ENCODE data around the gene MSI2.
A peak's percentile ranks its signal among the peaks of the same experiment; 100 is the strongest.

The MSI2 gene

DNA sequence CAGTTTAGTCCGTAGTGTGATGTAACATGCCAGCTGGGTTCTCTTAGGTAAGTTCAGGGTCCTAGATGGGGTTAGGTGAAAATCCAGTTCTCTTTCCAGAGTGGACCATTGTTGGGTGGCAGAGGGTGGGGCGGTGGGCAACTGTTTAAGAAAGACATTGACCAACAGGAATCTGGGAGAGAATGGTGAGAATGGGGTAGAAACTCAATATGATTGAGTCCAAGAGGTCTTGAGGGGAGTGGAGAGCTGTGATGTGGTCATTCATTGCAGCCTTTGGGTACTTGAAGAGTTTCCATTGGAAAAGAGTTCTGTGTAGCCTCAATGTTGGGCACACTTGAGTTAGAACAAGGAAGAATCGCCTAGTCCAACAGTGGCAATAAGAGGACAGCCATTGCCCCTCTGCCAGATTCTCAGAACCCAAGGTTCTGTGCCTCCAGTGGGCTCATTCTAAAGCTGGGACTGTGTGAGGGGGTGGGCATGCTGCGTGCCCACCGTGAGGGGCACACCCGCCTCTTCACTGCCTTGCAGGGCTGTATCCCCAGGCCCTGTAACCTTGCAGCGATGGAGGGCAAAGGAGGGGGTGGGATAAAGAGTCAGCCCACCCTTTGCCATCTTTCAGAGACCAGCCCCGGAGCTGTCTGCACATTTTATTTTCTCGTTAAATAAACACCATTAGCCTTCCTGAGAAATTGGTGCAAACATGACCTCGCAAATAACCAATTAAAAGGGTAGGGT is 280.6 kb downstream of the MSI2 start:
- Histone ChIP-seq H2BK5ac (ENCODE audit: low read length) (no peak overlapping the region), H2BK15ac (replicated peaks; ENCODE audit: low read depth) (no peak overlapping the region), H3K27me3 (ENCODE audit: insufficient read depth, low read length, poor library complexity) (no peaks in the 10 kb centered on the region), H3K18ac (ENCODE audit: low read length) (no peak overlapping the region), H4K5ac (ENCODE audit: low read length) (no peak overlapping the region), H3K4me2 (ENCODE audit: low read length) (no peak overlapping the region), H3K4me1 (ENCODE audit: control insufficient read depth, low read depth, low read length) (peaks cover 13% of the 10 kb centered on the region), H3K79me2 (ENCODE audit: control insufficient read depth, insufficient read depth, low read length) (no peaks in the 10 kb centered on the region), H3K79me1 (ENCODE audit: low read length) (no peaks in the 10 kb centered on the region), H3K23ac (ENCODE audit: low read length) (no peak overlapping the region), H3K9ac (ENCODE audit: low read length) (no peak overlapping the region), H3K4me3 (ENCODE audit: low read length) (no peak overlapping the region), H3K56ac (ENCODE audit: low read length) (no peak overlapping the region), H2BK120ac (ENCODE audit: low read depth, low read length) (no peak overlapping the region), H2AK5ac (ENCODE audit: low read length) (no peak overlapping the region), H3K27ac (ENCODE audit: low read depth, low read length) (no peak overlapping the region), H4K8ac (ENCODE audit: low read depth, low read length) (no peak overlapping the region), H3K36me3 (ENCODE audit: control insufficient read depth, insufficient read depth, low read length) (no peaks in the 10 kb centered on the region), H3K4ac (ENCODE audit: low read depth, low read length) (no peak overlapping the region)
- DNase-seq: no peak
- no CpG with 5 or more reads among the region's 10 CpGs for WGBS (ENCODE audit: extremely low coverage, insufficient coverage, low lambda C conversion rate)

DNA sequence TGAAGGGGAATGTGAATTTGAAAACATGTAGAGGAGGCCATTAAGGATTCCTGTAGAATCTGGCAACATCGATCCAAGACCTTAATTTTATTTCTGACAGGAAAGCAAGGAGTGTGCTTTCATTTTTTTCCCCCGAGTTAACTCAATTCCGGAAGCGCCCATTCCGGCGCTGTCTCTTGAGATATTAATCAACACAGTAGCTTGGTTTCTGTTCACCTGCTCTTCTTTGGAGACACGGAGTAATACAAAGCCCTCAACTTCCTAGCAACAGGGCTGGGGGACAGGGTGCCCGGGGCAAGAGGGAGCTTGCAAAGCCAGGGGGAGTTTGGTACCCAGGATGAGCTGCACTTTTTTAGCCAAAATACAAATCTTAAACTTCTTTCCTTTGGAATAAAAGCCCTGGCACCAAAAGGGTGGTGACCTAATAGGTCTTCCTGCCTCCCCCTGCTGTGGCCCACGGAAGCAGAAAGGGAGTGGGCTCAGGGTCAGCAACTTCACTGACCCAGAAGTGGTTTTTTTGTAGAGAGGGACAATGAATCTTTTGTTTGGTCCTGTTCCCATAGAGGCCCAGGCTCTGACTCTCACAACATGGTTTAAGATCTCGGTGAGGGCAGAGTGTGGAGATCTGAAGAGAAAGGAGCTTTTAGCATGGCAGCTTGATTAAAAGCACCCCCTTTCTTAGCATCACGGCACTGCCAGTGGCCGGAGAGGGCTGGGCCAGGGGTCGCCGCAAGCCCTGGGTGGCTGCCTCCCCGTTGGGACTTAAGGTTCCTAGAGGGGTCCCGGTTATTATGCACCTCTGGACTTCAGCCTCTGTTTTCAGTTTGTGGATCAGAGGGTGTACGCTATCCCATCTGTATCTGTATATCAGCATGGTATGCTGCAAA is 281.4 kb downstream of the MSI2 start:
- Histone ChIP-seq H3K4me1 (ENCODE audit: control insufficient read depth, low read depth, low read length) (peaks cover 15% of the 10 kb centered on the region), H3K18ac (ENCODE audit: low read length) (no peak overlapping the region)
- DNase-seq: no peak

DNA sequence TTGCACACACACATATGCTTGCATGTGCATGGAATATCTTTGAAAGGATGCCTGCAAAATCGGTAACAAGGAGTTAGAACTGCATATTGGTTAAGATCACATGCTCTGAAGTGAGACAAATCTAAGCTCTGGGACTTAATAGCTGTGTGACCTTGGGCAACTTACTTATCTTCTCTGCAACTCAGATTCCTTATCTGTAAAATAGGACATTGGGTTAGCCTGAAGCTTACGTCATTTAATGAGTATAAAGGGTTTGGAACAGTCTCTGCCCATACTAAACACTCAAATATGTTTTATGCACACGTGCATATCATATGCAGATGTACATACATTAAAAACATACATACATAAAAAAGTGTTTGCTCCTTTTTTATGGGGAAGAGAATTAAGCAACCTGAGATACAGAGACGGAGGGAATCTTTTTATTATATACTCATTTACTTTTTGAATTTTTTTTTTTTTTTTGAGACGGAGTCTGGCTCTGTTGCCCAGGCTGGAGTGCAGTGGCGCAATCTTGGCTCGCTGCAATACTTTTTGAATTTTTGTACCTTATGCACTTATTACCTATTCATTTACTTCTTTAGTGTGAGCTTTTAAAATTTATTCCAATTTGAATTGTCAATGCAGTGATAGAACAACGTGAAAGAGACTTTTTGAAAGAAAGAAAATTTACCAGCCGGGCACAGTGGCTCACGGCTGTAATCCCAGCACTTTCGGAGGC is 282.6 kb downstream of the MSI2 start:
- Histone ChIP-seq H2BK120ac (ENCODE audit: low read depth, low read length) (no peak overlapping the region), H4K5ac (ENCODE audit: low read length) (no peak overlapping the region)

More for the DNA sequence above, 281.4 kb downstream of the MSI2 start:
- WGBS (ENCODE audit: extremely low coverage, insufficient coverage, low lambda C conversion rate): no CpG with 5 or more reads among the region's 17 CpGs
- peak overlapping the region; percentile 59 for H3K23ac ChIP-seq (ENCODE audit: low read length)
- H3K9ac ChIP-seq (ENCODE audit: low read length): no peak overlapping the region
- H3K27ac ChIP-seq (ENCODE audit: low read depth, low read length): no peak overlapping the region
- no peak overlapping the region for H4K8ac ChIP-seq (ENCODE audit: low read depth, low read length)
- no peaks in the 10 kb centered on the region for H3K36me3 ChIP-seq (ENCODE audit: control insufficient read depth, insufficient read depth, low read length)
- H3K79me2 ChIP-seq (ENCODE audit: control insufficient read depth, insufficient read depth, low read length): no peaks in the 10 kb centered on the region
- H3K4ac ChIP-seq (ENCODE audit: low read depth, low read length): no peak overlapping the region
- no peak overlapping the region for H2AK5ac ChIP-seq (ENCODE audit: low read length)
- H3K56ac ChIP-seq (ENCODE audit: low read length): no peak overlapping the region
- H2BK120ac ChIP-seq (ENCODE audit: low read depth, low read length): no peak overlapping the region
- H3K4me2 ChIP-seq (ENCODE audit: low read length): no peak overlapping the region
- H3K79me1 ChIP-seq (ENCODE audit: low read length): no peaks in the 10 kb centered on the region
- no peak overlapping the region for H2BK5ac ChIP-seq (ENCODE audit: low read length)
- no peak overlapping the region for H4K5ac ChIP-seq (ENCODE audit: low read length)
- H3K4me3 ChIP-seq (ENCODE audit: low read length): no peak overlapping the region
- H2BK15ac ChIP-seq (replicated peaks; ENCODE audit: low read depth): no peak overlapping the region
- no peaks in the 10 kb centered on the region for H3K27me3 ChIP-seq (ENCODE audit: insufficient read depth, low read length, poor library complexity)

DNA sequence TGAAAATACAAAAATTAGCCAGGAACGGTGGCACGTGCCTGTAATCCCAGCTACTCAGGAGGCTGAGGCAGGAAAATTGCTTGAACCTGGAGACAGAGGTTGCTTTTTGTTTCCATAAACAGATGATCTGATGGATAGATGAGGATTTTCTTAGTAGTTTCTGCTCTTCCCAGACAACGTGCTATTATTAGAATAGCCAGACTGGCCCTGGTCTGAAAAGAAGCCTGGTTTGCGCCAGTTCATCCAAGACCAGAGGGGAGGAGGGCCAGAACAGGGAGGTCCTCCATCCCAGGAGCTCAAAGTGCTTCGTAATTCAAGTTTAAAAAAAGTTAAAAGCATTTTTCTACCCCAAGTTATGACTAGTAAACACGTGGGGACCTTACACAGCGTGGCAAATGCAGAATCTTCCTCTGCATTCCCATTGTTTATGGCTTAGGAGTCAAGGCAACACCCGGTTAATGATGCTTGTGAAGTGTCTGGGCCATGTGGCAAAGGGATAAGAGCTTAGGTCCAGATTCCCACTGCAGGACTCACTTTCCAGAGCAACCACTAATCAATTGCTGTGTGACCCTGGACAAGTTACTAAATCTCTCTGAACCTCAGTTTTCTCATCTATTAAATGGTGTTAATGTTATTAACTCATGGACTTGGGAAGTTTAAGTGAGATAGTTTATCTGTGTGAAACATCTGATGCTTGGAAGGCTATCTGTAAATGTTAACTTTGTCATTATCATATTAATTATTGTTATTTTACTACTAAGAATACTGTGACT is 283.4 kb downstream of the MSI2 start:
- H3K4ac ChIP-seq (ENCODE audit: low read depth, low read length): no peak overlapping the region
- no peaks in the 10 kb centered on the region for H3K79me2 ChIP-seq (ENCODE audit: control insufficient read depth, insufficient read depth, low read length)
- H3K4me2 ChIP-seq (ENCODE audit: low read length): no peak overlapping the region
- H4K8ac ChIP-seq (ENCODE audit: low read depth, low read length): no peak overlapping the region
- no peak overlapping the region for H4K5ac ChIP-seq (ENCODE audit: low read length)
- no CpG with 5 or more reads among the region's 8 CpGs for WGBS (ENCODE audit: extremely low coverage, insufficient coverage, low lambda C conversion rate)
- no peaks in the 10 kb centered on the region for H3K36me3 ChIP-seq (ENCODE audit: control insufficient read depth, insufficient read depth, low read length)
- no peak for DNase-seq
- no peak overlapping the region for H2BK5ac ChIP-seq (ENCODE audit: low read length)
- no peak overlapping the region for H2AK5ac ChIP-seq (ENCODE audit: low read length)
- H2BK120ac ChIP-seq (ENCODE audit: low read depth, low read length): no peak overlapping the region
- no peak overlapping the region for H2BK15ac ChIP-seq (replicated peaks; ENCODE audit: low read depth)
- H3K27me3 ChIP-seq (ENCODE audit: insufficient read depth, low read length, poor library complexity): no peaks in the 10 kb centered on the region
- no peaks in the 10 kb centered on the region for H3K79me1 ChIP-seq (ENCODE audit: low read length)
- no peak overlapping the region for H3K4me3 ChIP-seq (ENCODE audit: low read length)
- no peak overlapping the region for H3K23ac ChIP-seq (ENCODE audit: low read length)
- H3K9ac ChIP-seq (ENCODE audit: low read length): no peak overlapping the region
- H3K18ac ChIP-seq (ENCODE audit: low read length): no peak overlapping the region
- no peak overlapping the region for H3K27ac ChIP-seq (ENCODE audit: low read depth, low read length)
- H3K56ac ChIP-seq (ENCODE audit: low read length): no peak overlapping the region
- H3K4me1 ChIP-seq (ENCODE audit: control insufficient read depth, low read depth, low read length): peaks cover 15% of the 10 kb centered on the region

More for the DNA sequence above, 282.6 kb downstream of the MSI2 start:
- no peak overlapping the region for H3K27ac ChIP-seq (ENCODE audit: low read depth, low read length)
- no peak overlapping the region for H2AK5ac ChIP-seq (ENCODE audit: low read length)
- H3K4me2 ChIP-seq (ENCODE audit: low read length): no peak overlapping the region
- H3K9ac ChIP-seq (ENCODE audit: low read length): no peak overlapping the region
- no peak overlapping the region for H3K18ac ChIP-seq (ENCODE audit: low read length)
- DNase-seq: no peak
- no CpG with 5 or more reads among the region's 11 CpGs for WGBS (ENCODE audit: extremely low coverage, insufficient coverage, low lambda C conversion rate)
- H3K27me3 ChIP-seq (ENCODE audit: insufficient read depth, low read length, poor library complexity): no peaks in the 10 kb centered on the region
- no peak overlapping the region for H4K8ac ChIP-seq (ENCODE audit: low read depth, low read length)
- H3K4me1 ChIP-seq (ENCODE audit: control insufficient read depth, low read depth, low read length): peaks cover 15% of the 10 kb centered on the region
- H3K79me2 ChIP-seq (ENCODE audit: control insufficient read depth, insufficient read depth, low read length): no peaks in the 10 kb centered on the region
- no peaks in the 10 kb centered on the region for H3K36me3 ChIP-seq (ENCODE audit: control insufficient read depth, insufficient read depth, low read length)
- H3K4me3 ChIP-seq (ENCODE audit: low read length): no peak overlapping the region
- no peak overlapping the region for H2BK5ac ChIP-seq (ENCODE audit: low read length)
- no peak overlapping the region for H2BK15ac ChIP-seq (replicated peaks; ENCODE audit: low read depth)
- H3K23ac ChIP-seq (ENCODE audit: low read length): no peak overlapping the region
- no peak overlapping the region for H3K4ac ChIP-seq (ENCODE audit: low read depth, low read length)
- H3K79me1 ChIP-seq (ENCODE audit: low read length): no peaks in the 10 kb centered on the region
- no peak overlapping the region for H3K56ac ChIP-seq (ENCODE audit: low read length)

DNA sequence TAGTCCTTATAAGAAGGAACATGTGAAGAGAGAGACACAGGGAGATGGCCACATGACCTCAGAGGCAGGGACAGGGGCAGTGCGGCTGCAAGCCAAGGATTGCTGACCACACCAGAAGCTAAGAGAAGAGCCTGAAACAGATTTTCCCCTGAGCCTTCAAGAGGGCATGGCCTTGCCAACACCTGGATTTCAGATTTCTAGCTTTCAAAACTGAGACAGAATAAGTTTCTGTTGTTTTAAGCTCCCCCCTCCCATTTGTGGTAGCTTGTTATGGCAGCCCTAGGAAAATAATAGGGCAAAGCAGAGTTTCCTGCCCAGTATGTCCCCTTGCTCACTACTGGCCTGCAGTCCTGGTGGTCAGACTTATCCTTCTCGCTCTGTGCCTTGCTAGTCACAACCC is 284.3 kb downstream of the MSI2 start:
- Histone ChIP-seq H2BK5ac (ENCODE audit: low read length) (no peak overlapping the region), H3K27me3 (ENCODE audit: insufficient read depth, low read length, poor library complexity) (no peaks in the 10 kb centered on the region), H2BK15ac (replicated peaks; ENCODE audit: low read depth) (no peak overlapping the region), H3K56ac (ENCODE audit: low read length) (no peak overlapping the region), H3K79me2 (ENCODE audit: control insufficient read depth, insufficient read depth, low read length) (no peaks in the 10 kb centered on the region), H3K79me1 (ENCODE audit: low read length) (no peaks in the 10 kb centered on the region), H3K4me3 (ENCODE audit: low read length) (no peak overlapping the region), H2BK120ac (ENCODE audit: low read depth, low read length) (no peak overlapping the region), H3K9ac (ENCODE audit: low read length) (no peak overlapping the region), H3K36me3 (ENCODE audit: control insufficient read depth, insufficient read depth, low read length) (no peaks in the 10 kb centered on the region), H3K27ac (ENCODE audit: low read depth, low read length) (no peak overlapping the region), H3K4me2 (ENCODE audit: low read length) (no peak overlapping the region), H3K23ac (ENCODE audit: low read length) (no peak overlapping the region), H3K4me1 (ENCODE audit: control insufficient read depth, low read depth, low read length) (peaks cover 13% of the 10 kb centered on the region), H3K18ac (ENCODE audit: low read length) (no peak overlapping the region), H3K4ac (ENCODE audit: low read depth, low read length) (no peak overlapping the region), H2AK5ac (ENCODE audit: low read length) (no peak overlapping the region), H4K5ac (ENCODE audit: low read length) (no peak overlapping the region), H4K8ac (ENCODE audit: low read depth, low read length) (no peak overlapping the region)
- no peak for DNase-seq
- WGBS (ENCODE audit: extremely low coverage, insufficient coverage, low lambda C conversion rate): no CpG with 5 or more reads among the region's 2 CpGs
